HEK293 (cell line): ENCODE results near the gene KIF13A.

Experiments used
- KLF1 ChIP-seq: fragments of 450-650 bp; formaldehyde crosslinking; IDR thresholded peaks from 2 replicates; pipeline ENCODE4 v1.5.1; 2016; ENCODE audit warnings: missing biosample characterization, missing genetic modification characterization
- TRIM28 ChIP-seq: IDR thresholded peaks from 2 replicates; pipeline ENCODE4 v1.6.1; 2011; ENCODE audit warnings: low read length, control low read depth, borderline replicate concordance
- YY2 ChIP-seq: fragments of 450-650 bp; formaldehyde crosslinking; IDR thresholded peaks from 2 replicates; pipeline ENCODE4 v1.5.1; 2016; ENCODE audit warnings: missing biosample characterization, missing genetic modification characterization
- ZBTB48 ChIP-seq: fragments of 450-650 bp; formaldehyde crosslinking; IDR thresholded peaks from 2 replicates; pipeline ENCODE4 v1.5.1; 2016; ENCODE audit warnings: missing biosample characterization, missing genetic modification characterization
- ZNF133 ChIP-seq: fragments of 450-650 bp; formaldehyde crosslinking; IDR thresholded peaks from 2 replicates; pipeline ENCODE4 v1.5.1; 2016; ENCODE audit warnings: missing biosample characterization, missing genetic modification characterization
- ZNF169 ChIP-seq: fragments of 450-650 bp; formaldehyde crosslinking; IDR thresholded peaks from 2 replicates; pipeline ENCODE4 v1.5.1; 2016; ENCODE audit warnings: missing biosample characterization, missing genetic modification characterization
- ZNF2 ChIP-seq: fragments of 450-650 bp; formaldehyde crosslinking; IDR thresholded peaks from 2 replicates; pipeline ENCODE4 v1.5.1; 2016; ENCODE audit warnings: missing biosample characterization, missing genetic modification characterization
- ZNF24 ChIP-seq: fragments of 450-650 bp; formaldehyde crosslinking; IDR thresholded peaks from 2 replicates; pipeline ENCODE4 v1.5.1; 2016; ENCODE audit warnings: missing biosample characterization, missing genetic modification characterization
- ZNF274 ChIP-seq, 2 experiments: fragments of 200-500 bp in 1 of 2; fragments of 450-650 bp in 1 of 2; sonication (Bioruptor generic) in 1 of 2; formaldehyde crosslinking in 1 of 2; IDR thresholded peaks; 2 replicates each; pipeline versions ENCODE4 v1.5.1 to v1.6.1; 2014 to 2016; ENCODE audit warnings: borderline replicate concordance in 1 of 2, inconsistent platforms in 1 of 2, low read length in 1 of 2, missing biosample characterization in 1 of 2, missing genetic modification characterization in 1 of 2
- ZNF341 ChIP-seq: fragments of 450-650 bp; formaldehyde crosslinking; IDR thresholded peaks from 2 replicates; pipeline ENCODE4; 2016; ENCODE audit warnings: low read depth, missing biosample characterization, missing genetic modification characterization
- ZNF366 ChIP-seq: fragments of 450-650 bp; formaldehyde crosslinking; conservative IDR thresholded peaks from 2 replicates; pipeline ENCODE4 v1.5.1; 2016; ENCODE audit warnings: missing biosample characterization, missing genetic modification characterization
- ZNF530 ChIP-seq: fragments of 450-650 bp; formaldehyde crosslinking; IDR thresholded peaks from 2 replicates; pipeline ENCODE4 v1.5.1; 2016; ENCODE audit warnings: low read depth, missing biosample characterization, missing genetic modification characterization
- ZNF549 ChIP-seq: fragments of 450-650 bp; IDR thresholded peaks from 2 replicates; pipeline ENCODE4 v1.5.1; 2018; ENCODE audit warnings: missing biosample characterization, missing genetic modification characterization, mild to moderate bottlenecking, inconsistent platforms, moderate library complexity
- ZNF600 ChIP-seq: fragments of 450-650 bp; formaldehyde crosslinking; IDR thresholded peaks from 2 replicates; pipeline ENCODE4 v1.5.1; 2016; ENCODE audit warnings: missing biosample characterization, missing genetic modification characterization
- ZNF626 ChIP-seq: fragments of 450-650 bp; sonication (Bioruptor Pico); formaldehyde crosslinking; IDR thresholded peaks from 2 replicates; pipeline ENCODE4 v1.5.1; 2018; ENCODE audit warnings: missing biosample characterization, missing genetic modification characterization, inconsistent platforms
- ZNF658 ChIP-seq: fragments of 450-650 bp; formaldehyde crosslinking; IDR thresholded peaks from 2 replicates; pipeline ENCODE4; 2016; ENCODE audit warnings: missing biosample characterization, missing genetic modification characterization
- ZNF664 ChIP-seq: fragments of 450-650 bp; formaldehyde crosslinking; IDR thresholded peaks from 2 replicates; pipeline ENCODE4 v1.5.1; 2016; ENCODE audit warnings: missing biosample characterization, missing genetic modification characterization
- ZNF777 ChIP-seq: fragments of 450-650 bp; formaldehyde crosslinking; IDR thresholded peaks from 2 replicates; pipeline ENCODE4 v1.5.1; 2017; ENCODE audit warnings: missing biosample characterization, missing genetic modification characterization, borderline replicate concordance
- ZXDB ChIP-seq: fragments of 450-650 bp; formaldehyde crosslinking; IDR thresholded peaks from 2 replicates; pipeline ENCODE4 v1.5.1; 2016; ENCODE audit warnings: missing biosample characterization, missing genetic modification characterization
- TF ChIP-seq, protein P1 (sequence below): fragments of 450-650 bp; formaldehyde crosslinking; optimal IDR thresholded peaks from 2 replicates; pipeline ENCODE3; 2016; ENCODE audit warnings: missing biosample characterization, mild to moderate bottlenecking, missing genetic modification characterization
- TF ChIP-seq, protein P2 (sequence below): fragments of 450-650 bp; formaldehyde crosslinking; IDR thresholded peaks from 2 replicates; pipeline ENCODE4 v1.5.0; 2017; ENCODE audit warnings: missing biosample characterization, missing genetic modification characterization, borderline replicate concordance
- TF ChIP-seq, protein P3 (sequence below): fragments of 450-650 bp; formaldehyde crosslinking; IDR thresholded peaks from 2 replicates; pipeline ENCODE4 v1.5.1; 2016; ENCODE audit warnings: missing biosample characterization, missing genetic modification characterization
- TF ChIP-seq, protein P4 (sequence below): fragments of 450-650 bp; formaldehyde crosslinking; IDR thresholded peaks from 2 replicates; pipeline ENCODE4 v1.5.1; 2017; ENCODE audit warnings: missing biosample characterization, missing genetic modification characterization
- TF ChIP-seq, protein P5 (sequence below): fragments of 450-650 bp; formaldehyde crosslinking; IDR thresholded peaks from 2 replicates; pipeline ENCODE4 v1.5.1; 2016; ENCODE audit warnings: missing biosample characterization, missing genetic modification characterization
- TF ChIP-seq, protein P6 (sequence below): sonication (generic); formaldehyde crosslinking; IDR thresholded peaks from 2 replicates; pipeline ENCODE4 v1.8.1; 2022; ENCODE audit warnings: mild to moderate bottlenecking, moderate library complexity, missing genetic modification reagents
- TF ChIP-seq, protein P7 (sequence below): IDR thresholded peaks from 2 replicates; pipeline ENCODE4 v1.6.1; 2011; ENCODE audit warnings: mild to moderate bottlenecking, low read depth, low read length, borderline replicate concordance

Gene KIF13A

DNA sequence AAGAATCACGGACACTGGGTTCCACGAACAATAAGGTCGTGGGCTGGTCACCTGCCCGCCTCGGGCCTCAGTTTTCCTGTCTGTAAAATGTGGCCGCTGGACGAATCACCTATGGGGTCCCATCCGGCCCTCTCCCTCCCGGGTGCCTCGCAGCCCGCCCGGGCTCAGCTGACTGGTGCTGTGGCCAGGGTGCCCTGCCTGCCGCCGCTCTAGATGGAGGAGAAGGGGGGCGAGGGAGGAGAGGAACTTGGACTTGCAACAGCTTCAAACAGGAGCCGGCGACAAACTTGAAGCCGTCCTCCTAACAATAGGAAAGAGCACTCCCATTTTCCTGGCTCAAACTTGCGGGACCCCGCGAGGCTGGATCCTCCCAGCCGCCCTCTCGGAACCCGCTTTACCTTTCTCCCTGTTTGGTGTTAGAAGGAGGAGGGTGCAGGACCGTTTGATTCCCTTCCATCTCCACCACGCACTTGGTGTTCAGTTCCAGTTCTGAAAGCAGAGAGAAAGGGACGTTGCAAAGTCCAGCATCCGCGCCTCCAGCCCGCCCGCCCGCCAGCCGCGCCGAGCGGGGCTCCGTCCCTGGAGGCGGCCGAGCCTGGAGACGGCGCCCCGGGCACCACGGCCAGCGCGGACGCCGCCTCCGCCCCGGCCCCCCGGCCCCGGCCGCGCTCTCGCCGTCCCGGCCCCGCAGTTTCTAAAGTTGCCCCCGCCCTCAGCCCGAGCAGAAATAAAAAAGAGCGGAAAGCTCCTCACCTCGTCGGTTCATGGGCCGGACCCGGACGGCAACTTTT is 584 bp downstream of the KIF13A start (continued):
- TF ChIP-seq, protein P1, sequence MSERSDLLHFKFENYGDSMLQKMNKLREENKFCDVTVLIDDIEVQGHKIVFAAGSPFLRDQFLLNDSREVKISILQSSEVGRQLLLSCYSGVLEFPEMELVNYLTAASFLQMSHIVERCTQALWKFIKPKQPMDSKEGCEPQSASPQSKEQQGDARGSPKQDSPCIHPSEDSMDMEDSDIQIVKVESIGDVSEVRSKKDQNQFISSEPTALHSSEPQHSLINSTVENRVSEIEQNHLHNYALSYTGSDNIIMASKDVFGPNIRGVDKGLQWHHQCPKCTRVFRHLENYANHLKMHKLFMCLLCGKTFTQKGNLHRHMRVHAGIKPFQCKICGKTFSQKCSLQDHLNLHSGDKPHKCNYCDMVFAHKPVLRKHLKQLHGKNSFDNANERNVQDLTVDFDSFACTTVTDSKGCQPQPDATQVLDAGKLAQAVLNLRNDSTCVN, result peak; percentile 67
- TF ChIP-seq ZNF658 (tag by site-specific recombination) (no peak), ZNF2 (tag by site-specific recombination) (no peak), ZNF341 (tag by site-specific recombination) (peak; percentile 45; the same call in 1 of the 2 replicates), ZNF626 (tag by site-specific recombination) (no peak), ZBTB48 (tag by site-specific recombination) (peak; percentile 41; the same call in 1 of the 2 replicates), ZNF664 (tag by site-specific recombination) (no peak), ZNF530 (no peak), ZNF366 (tag by site-specific recombination) (peak; percentile 60), ZNF777 (tag by site-specific recombination) (no peak), ZNF274 (IDR thresholded peaks at IDR 0.05; ENCODE audit: low read length) (no peak), ZNF274 (tag by site-specific recombination; IDR thresholded peaks at IDR 0.05; ENCODE audit: borderline replicate concordance) (no peak), ZNF169 (tag by site-specific recombination) (no peak), ZNF133 (no peak), YY2 (tag by site-specific recombination) (no peak), KLF1 (no peak), ZNF24 (tag by site-specific recombination) (no peak), ZXDB (tag by site-specific recombination) (no peak; the same call in 1 of the 2 replicates), ZNF549 (no peak), TRIM28 (no peak), ZNF600 (tag by site-specific recombination) (peak; percentile 82)
- TF ChIP-seq, protein P2, sequence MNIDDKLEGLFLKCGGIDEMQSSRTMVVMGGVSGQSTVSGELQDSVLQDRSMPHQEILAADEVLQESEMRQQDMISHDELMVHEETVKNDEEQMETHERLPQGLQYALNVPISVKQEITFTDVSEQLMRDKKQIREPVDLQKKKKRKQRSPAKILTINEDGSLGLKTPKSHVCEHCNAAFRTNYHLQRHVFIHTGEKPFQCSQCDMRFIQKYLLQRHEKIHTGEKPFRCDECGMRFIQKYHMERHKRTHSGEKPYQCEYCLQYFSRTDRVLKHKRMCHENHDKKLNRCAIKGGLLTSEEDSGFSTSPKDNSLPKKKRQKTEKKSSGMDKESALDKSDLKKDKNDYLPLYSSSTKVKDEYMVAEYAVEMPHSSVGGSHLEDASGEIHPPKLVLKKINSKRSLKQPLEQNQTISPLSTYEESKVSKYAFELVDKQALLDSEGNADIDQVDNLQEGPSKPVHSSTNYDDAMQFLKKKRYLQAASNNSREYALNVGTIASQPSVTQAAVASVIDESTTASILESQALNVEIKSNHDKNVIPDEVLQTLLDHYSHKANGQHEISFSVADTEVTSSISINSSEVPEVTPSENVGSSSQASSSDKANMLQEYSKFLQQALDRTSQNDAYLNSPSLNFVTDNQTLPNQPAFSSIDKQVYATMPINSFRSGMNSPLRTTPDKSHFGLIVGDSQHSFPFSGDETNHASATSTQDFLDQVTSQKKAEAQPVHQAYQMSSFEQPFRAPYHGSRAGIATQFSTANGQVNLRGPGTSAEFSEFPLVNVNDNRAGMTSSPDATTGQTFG (tag by site-specific recombination), result no peak
- TF ChIP-seq, protein P3, sequence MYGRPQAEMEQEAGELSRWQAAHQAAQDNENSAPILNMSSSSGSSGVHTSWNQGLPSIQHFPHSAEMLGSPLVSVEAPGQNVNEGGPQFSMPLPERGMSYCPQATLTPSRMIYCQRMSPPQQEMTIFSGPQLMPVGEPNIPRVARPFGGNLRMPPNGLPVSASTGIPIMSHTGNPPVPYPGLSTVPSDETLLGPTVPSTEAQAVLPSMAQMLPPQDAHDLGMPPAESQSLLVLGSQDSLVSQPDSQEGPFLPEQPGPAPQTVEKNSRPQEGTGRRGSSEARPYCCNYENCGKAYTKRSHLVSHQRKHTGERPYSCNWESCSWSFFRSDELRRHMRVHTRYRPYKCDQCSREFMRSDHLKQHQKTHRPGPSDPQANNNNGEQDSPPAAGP (tag by site-specific recombination), result no peak
- TF ChIP-seq, protein P4, sequence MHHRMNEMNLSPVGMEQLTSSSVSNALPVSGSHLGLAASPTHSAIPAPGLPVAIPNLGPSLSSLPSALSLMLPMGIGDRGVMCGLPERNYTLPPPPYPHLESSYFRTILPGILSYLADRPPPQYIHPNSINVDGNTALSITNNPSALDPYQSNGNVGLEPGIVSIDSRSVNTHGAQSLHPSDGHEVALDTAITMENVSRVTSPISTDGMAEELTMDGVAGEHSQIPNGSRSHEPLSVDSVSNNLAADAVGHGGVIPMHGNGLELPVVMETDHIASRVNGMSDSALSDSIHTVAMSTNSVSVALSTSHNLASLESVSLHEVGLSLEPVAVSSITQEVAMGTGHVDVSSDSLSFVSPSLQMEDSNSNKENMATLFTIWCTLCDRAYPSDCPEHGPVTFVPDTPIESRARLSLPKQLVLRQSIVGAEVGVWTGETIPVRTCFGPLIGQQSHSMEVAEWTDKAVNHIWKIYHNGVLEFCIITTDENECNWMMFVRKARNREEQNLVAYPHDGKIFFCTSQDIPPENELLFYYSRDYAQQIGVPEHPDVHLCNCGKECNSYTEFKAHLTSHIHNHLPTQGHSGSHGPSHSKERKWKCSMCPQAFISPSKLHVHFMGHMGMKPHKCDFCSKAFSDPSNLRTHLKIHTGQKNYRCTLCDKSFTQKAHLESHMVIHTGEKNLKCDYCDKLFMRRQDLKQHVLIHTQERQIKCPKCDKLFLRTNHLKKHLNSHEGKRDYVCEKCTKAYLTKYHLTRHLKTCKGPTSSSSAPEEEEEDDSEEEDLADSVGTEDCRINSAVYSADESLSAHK (tag by site-specific recombination), result no peak
- TF ChIP-seq, protein P5, sequence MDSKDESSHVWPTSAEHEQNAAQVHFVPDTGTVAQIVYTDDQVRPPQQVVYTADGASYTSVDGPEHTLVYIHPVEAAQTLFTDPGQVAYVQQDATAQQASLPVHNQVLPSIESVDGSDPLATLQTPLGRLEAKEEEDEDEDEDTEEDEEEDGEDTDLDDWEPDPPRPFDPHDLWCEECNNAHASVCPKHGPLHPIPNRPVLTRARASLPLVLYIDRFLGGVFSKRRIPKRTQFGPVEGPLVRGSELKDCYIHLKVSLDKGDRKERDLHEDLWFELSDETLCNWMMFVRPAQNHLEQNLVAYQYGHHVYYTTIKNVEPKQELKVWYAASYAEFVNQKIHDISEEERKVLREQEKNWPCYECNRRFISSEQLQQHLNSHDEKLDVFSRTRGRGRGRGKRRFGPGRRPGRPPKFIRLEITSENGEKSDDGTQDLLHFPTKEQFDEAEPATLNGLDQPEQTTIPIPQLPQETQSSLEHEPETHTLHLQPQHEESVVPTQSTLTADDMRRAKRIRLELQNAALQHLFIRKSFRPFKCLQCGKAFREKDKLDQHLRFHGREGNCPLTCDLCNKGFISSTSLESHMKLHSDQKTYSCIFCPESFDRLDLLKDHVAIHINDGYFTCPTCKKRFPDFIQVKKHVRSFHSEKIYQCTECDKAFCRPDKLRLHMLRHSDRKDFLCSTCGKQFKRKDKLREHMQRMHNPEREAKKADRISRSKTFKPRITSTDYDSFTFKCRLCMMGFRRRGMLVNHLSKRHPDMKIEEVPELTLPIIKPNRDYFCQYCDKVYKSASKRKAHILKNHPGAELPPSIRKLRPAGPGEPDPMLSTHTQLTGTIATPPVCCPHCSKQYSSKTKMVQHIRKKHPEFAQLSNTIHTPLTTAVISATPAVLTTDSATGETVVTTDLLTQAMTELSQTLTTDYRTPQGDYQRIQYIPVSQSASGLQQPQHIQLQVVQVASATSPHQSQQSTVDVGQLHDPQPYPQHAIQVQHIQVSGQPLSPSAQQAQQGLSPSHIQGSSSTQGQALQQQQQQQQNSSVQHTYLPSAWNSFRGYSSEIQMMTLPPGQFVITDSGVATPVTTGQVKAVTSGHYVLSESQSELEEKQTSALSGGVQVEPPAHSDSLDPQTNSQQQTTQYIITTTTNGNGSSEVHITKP (tag by site-specific recombination), result peak; percentile 70
- TF ChIP-seq, protein P6, sequence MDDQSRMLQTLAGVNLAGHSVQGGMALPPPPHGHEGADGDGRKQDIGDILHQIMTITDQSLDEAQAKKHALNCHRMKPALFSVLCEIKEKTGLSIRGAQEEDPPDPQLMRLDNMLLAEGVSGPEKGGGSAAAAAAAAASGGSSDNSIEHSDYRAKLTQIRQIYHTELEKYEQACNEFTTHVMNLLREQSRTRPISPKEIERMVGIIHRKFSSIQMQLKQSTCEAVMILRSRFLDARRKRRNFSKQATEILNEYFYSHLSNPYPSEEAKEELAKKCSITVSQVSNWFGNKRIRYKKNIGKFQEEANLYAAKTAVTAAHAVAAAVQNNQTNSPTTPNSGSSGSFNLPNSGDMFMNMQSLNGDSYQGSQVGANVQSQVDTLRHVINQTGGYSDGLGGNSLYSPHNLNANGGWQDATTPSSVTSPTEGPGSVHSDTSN, result no peak
- TF ChIP-seq, protein P7, sequence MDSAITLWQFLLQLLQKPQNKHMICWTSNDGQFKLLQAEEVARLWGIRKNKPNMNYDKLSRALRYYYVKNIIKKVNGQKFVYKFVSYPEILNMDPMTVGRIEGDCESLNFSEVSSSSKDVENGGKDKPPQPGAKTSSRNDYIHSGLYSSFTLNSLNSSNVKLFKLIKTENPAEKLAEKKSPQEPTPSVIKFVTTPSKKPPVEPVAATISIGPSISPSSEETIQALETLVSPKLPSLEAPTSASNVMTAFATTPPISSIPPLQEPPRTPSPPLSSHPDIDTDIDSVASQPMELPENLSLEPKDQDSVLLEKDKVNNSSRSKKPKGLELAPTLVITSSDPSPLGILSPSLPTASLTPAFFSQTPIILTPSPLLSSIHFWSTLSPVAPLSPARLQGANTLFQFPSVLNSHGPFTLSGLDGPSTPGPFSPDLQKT, result no peak
